Liver (tissue), 9 donors: ENCODE results near the gene EFR3B. TPM values are rescaled to one million over a fixed set of nuclear protein-coding genes. Genes with fewer than 3 reads are reported as not detected.
"Not testable (repeated sequence)": the region's sequence is repeated elsewhere in the genome, so short reads cannot be mapped to it uniquely, and the experiment has no call there.

ENCODE experiments used
- DNase-seq: peaks from one replicate; pipeline ENCODE4 v3.0.0-alpha.2; 2017; ENCODE audit warnings: low spot score
- H3K27ac ChIP-seq, 2 donors: one replicate each; pipeline ENCODE4 v1.7.0; 2013; ENCODE audit warnings: inconsistent platforms in 2 of 2, low read length in 2 of 2, control low read depth in 1 of 2, low read depth in 1 of 2, mild to moderate bottlenecking in 1 of 2
- H3K27me3 ChIP-seq, 4 donors: one replicate each; pipeline versions ENCODE4 v1.6.1 to v1.7.0; 2013; ENCODE audit warnings: low read length in 3 of 4, inconsistent platforms in 1 of 4, mild to moderate bottlenecking in 1 of 4, moderate library complexity in 1 of 4; ENCODE audit not compliant: control insufficient read depth in 4 of 4, insufficient read depth in 4 of 4
- H3K36me3 ChIP-seq, 4 donors: one replicate each; pipeline versions ENCODE4 v1.6.1 to v1.7.0; 2013; ENCODE audit warnings: low read length in 3 of 4, mild to moderate bottlenecking in 3 of 4, low read depth in 1 of 4, moderate library complexity in 1 of 4; ENCODE audit not compliant: control insufficient read depth in 4 of 4, insufficient read depth in 3 of 4
- H3K4me1 ChIP-seq, 4 donors: one replicate each; pipeline versions ENCODE4 v1.6.1 to v1.7.0; 2013; ENCODE audit warnings: low read length in 3 of 4, mild to moderate bottlenecking in 3 of 4, moderate library complexity in 1 of 4; ENCODE audit not compliant: control insufficient read depth in 4 of 4, insufficient read depth in 4 of 4
- H3K4me3 ChIP-seq, 3 donors: one replicate each; pipeline versions ENCODE4 v1.6.1 to v1.7.0; 2013; ENCODE audit warnings: low read length in 3 of 3, control low read depth in 1 of 3, low read depth in 1 of 3, mild to moderate bottlenecking in 1 of 3
- H3K9ac ChIP-seq, 2 donors: one replicate each; pipeline ENCODE4 v1.7.0; 2013; ENCODE audit warnings: low read length in 2 of 2, mild to moderate bottlenecking in 2 of 2, moderate library complexity in 2 of 2, control low read depth in 1 of 2, low read depth in 1 of 2
- H3K9me3 ChIP-seq, 4 donors: one replicate each; pipeline versions ENCODE4 v1.6.1 to v1.7.0; 2013; ENCODE audit warnings: low read length in 3 of 4; ENCODE audit not compliant: control insufficient read depth in 4 of 4
- FOXA1 ChIP-seq: IDR thresholded peaks from 2 replicates; pipeline ENCODE4 v1.6.1; 2016; ENCODE audit warnings: antibody characterized with exemption
- FOXA2 ChIP-seq: IDR thresholded peaks from 2 replicates; pipeline ENCODE4 v1.6.1; 2016; ENCODE audit warnings: antibody characterized with exemption
- GABPA ChIP-seq, 2 donors: IDR thresholded peaks in 1 of 2; conservative IDR thresholded peaks in 1 of 2; 2 replicates each; pipeline ENCODE4 v1.6.1; 2016; ENCODE audit warnings: antibody characterized with exemption in 2 of 2, mild to moderate bottlenecking in 1 of 2, moderate library complexity in 1 of 2
- HNF4A ChIP-seq, 2 donors: conservative IDR thresholded peaks; 2 replicates each; pipeline ENCODE4 v1.6.1; 2016; ENCODE audit warnings: antibody characterized with exemption in 2 of 2, mild to moderate bottlenecking in 2 of 2
- HNF4G ChIP-seq: IDR thresholded peaks from 2 replicates; pipeline ENCODE4 v1.6.1; 2016; ENCODE audit warnings: antibody characterized with exemption
- JUND ChIP-seq, 2 donors: IDR thresholded peaks; 2 replicates each; pipeline ENCODE4 v1.6.1; 2016; ENCODE audit warnings: antibody characterized with exemption in 2 of 2
- MAX ChIP-seq: IDR thresholded peaks from 2 replicates; pipeline ENCODE4 v1.6.1; 2016; ENCODE audit warnings: antibody characterized with exemption
- NR2F2 ChIP-seq: IDR thresholded peaks from 2 replicates; pipeline ENCODE4 v1.6.1; 2016; ENCODE audit warnings: antibody characterized with exemption
- RAD21 ChIP-seq, 2 donors: IDR thresholded peaks; 2 replicates each; pipeline ENCODE4 v1.6.1; 2016; ENCODE audit warnings: antibody characterized with exemption in 2 of 2, mild to moderate bottlenecking in 2 of 2
- REST ChIP-seq: IDR thresholded peaks from 2 replicates; pipeline ENCODE4 v1.6.1; 2016; ENCODE audit warnings: antibody characterized with exemption, mild to moderate bottlenecking
- RXRA ChIP-seq, 2 donors: IDR thresholded peaks; 2 replicates each; pipeline ENCODE4 v1.6.1; 2017 to 2018; ENCODE audit warnings: antibody characterized with exemption in 2 of 2, mild to moderate bottlenecking in 1 of 2
- SP1 ChIP-seq: IDR thresholded peaks from 2 replicates; pipeline ENCODE4 v1.6.1; 2018; ENCODE audit warnings: antibody characterized with exemption, mild to moderate bottlenecking
- TAF1 ChIP-seq: conservative IDR thresholded peaks from 2 replicates; pipeline ENCODE4 v1.6.1; 2016; ENCODE audit warnings: antibody characterized with exemption, mild to moderate bottlenecking
- YY1 ChIP-seq: IDR thresholded peaks from 2 replicates; pipeline ENCODE4 v1.6.1; 2016; ENCODE audit warnings: antibody characterized with exemption, mild to moderate bottlenecking
- WGBS: extraction: QIAGEN DNeasy Blood & Tissue Kit; methylation state at CpG from one replicate; pipeline ENCODE4 v1.1.7; 2013; 5-methylcytosine and 5-hydroxymethylcytosine counted together
- polyA plus RNA-seq, 2 donors: library from polyadenylated mRNA; stranded (reverse) in 1 of 2; unstranded in 1 of 2; fragments of 200-250 nt in 1 of 2; fragments of >200 nt in 1 of 2; fragmentation: Nextera tagmentation in 1 of 2; extraction: Ambion mirVana in 1 of 2; gene quantifications; one replicate each; pipeline versions ENCODE4 v1.2.1 to v1.2.3, GENCODE V29; 2013 to 2015
- total RNA-seq, 2 donors: library from RNA; depleted of rRNA; stranded (reverse); fragments of >200 nt; gene quantifications; one replicate each; pipeline ENCODE4 v1.2.3, GENCODE V29; 2014
- TF ChIP-seq, protein P1 (sequence below): IDR thresholded peaks from 2 replicates; pipeline ENCODE4 v1.6.1; 2016; ENCODE audit warnings: antibody characterized with exemption
- TF ChIP-seq, protein P2 (sequence below): fragments of 150-350 bp; IDR thresholded peaks from 2 replicates; pipeline ENCODE4 v1.5.1; 2017; ENCODE audit warnings: improper control_type of control experiment, low read depth, low read length; ENCODE audit not compliant: missing input control
- TF ChIP-seq, protein P3 (sequence below): IDR thresholded peaks from 2 replicates; pipeline ENCODE4 v1.6.1; 2016; ENCODE audit warnings: antibody characterized with exemption
- donor health status: healthy.
- donor health status: healthy.
- donor health status: healthy.
- donor health status: healthy.
- donor health status: healthy.

The EFR3B gene
- total and polyA plus RNA-seq, 4 donors = 0.05 to 0.33 (median 0.23) TPM

- DNase-seq = no peak
- H3K9ac ChIP-seq = no peak overlapping the region
- 36% methylated on average over 1 of the region's 1 CpG for WGBS
- H3K27me3 ChIP-seq = no peaks in the 10 kb centered on the region
- H3K27ac ChIP-seq = no peak overlapping the region
- TF ChIP-seq TAF1 = no peak
- TF ChIP-seq HNF4G = no peak
- TF ChIP-seq, protein P1, sequence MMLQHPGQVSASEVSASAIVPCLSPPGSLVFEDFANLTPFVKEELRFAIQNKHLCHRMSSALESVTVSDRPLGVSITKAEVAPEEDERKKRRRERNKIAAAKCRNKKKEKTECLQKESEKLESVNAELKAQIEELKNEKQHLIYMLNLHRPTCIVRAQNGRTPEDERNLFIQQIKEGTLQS = no peak
- TF ChIP-seq RAD21 (IDR thresholded peaks at IDR 0.05) = no peak
- no peak for TF ChIP-seq NR2F2
- TF ChIP-seq, protein P2, sequence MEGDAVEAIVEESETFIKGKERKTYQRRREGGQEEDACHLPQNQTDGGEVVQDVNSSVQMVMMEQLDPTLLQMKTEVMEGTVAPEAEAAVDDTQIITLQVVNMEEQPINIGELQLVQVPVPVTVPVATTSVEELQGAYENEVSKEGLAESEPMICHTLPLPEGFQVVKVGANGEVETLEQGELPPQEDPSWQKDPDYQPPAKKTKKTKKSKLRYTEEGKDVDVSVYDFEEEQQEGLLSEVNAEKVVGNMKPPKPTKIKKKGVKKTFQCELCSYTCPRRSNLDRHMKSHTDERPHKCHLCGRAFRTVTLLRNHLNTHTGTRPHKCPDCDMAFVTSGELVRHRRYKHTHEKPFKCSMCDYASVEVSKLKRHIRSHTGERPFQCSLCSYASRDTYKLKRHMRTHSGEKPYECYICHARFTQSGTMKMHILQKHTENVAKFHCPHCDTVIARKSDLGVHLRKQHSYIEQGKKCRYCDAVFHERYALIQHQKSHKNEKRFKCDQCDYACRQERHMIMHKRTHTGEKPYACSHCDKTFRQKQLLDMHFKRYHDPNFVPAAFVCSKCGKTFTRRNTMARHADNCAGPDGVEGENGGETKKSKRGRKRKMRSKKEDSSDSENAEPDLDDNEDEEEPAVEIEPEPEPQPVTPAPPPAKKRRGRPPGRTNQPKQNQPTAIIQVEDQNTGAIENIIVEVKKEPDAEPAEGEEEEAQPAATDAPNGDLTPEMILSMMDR = no peak
- no peak for TF ChIP-seq SP1
- no peak for TF ChIP-seq RXRA (IDR thresholded peaks at IDR 0.05)
- no peak for TF ChIP-seq REST
- TF ChIP-seq GABPA (IDR thresholded peaks at IDR 0.05 in 1 of 2, conservative IDR thresholded peaks at IDR 0.05 in 1 of 2) = no peak
- no peak for TF ChIP-seq JUND (IDR thresholded peaks at IDR 0.05)
- TF ChIP-seq HNF4A (conservative IDR thresholded peaks at IDR 0.05) = no peak
- TF ChIP-seq FOXA1 = no peak
- no peak for TF ChIP-seq MAX
- TF ChIP-seq, protein P3, sequence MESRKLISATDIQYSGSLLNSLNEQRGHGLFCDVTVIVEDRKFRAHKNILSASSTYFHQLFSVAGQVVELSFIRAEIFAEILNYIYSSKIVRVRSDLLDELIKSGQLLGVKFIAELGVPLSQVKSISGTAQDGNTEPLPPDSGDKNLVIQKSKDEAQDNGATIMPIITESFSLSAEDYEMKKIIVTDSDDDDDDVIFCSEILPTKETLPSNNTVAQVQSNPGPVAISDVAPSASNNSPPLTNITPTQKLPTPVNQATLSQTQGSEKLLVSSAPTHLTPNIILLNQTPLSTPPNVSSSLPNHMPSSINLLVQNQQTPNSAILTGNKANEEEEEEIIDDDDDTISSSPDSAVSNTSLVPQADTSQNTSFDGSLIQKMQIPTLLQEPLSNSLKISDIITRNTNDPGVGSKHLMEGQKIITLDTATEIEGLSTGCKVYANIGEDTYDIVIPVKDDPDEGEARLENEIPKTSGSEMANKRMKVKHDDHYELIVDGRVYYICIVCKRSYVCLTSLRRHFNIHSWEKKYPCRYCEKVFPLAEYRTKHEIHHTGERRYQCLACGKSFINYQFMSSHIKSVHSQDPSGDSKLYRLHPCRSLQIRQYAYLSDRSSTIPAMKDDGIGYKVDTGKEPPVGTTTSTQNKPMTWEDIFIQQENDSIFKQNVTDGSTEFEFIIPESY = no peak
- no peak for TF ChIP-seq FOXA2
- TF ChIP-seq YY1 = no peak
- no peaks in the 10 kb centered on the region for H3K36me3 ChIP-seq
- H3K4me3 ChIP-seq = no peak overlapping the region
- peaks cover 0 to 4% (median 0%) of the 10 kb centered on the region in 4 donors for H3K4me1 ChIP-seq
- H3K9me3 ChIP-seq = no peaks in the 10 kb centered on the region
Measured at GRCh38 chr2:24994146-24994724, 47.6 kb upstream of the EFR3B start.

DNA sequence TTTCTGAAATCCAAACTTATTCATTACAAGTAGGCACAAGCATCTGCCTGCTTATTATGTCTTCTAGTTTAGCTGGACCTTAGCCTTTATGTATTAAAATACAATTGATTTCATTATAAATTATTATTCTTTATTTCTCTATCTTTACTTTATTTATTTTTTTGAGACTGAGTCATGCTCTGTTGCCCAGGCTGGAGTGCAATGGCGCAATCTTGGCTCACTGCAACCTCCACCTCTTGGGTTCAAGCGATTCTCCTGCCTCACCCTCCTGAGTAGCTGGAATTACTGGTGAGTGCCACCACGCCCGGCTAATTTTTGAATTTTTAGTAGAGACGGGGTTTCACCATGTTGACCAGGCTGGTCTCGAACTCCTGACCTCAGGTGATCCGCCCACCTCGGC, 42.8 kb upstream of the EFR3B start:
- not testable (repeated sequence) for DNase-seq, H3K9ac ChIP-seq, H3K4me3 ChIP-seq, H3K4me1 ChIP-seq, H3K27me3 ChIP-seq, H3K27ac ChIP-seq, H3K36me3 ChIP-seq, H3K9me3 ChIP-seq
- 85% methylated on average over 8 of the region's 8 CpGs for WGBS
